ENCODE results near the gene SERINC1.

The SERINC1 gene

DNA sequence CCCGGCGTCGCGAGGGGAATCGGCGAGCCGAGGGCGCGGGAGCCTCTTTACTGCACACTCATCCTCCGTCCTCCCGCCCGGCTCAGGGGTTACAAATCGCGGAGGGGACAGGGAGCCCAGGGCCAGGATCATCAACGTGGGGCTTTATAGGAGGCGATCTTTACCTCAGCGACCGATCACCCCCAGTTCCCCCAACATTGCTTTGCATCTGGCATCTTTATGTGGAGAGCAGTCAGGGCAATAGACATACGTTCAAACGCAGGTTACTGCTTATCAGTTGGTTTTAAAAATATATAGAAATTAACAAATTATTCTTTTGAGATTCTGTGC, 71.5 kb downstream of the SERINC1 start:
- Histone ChIP-seq H3K4me2 (ENCODE audit: insufficient read depth, low read length, poor library complexity, severe bottlenecking) (peak overlapping the region; percentile 57), H4K8ac (ENCODE audit: low read depth, low read length) (peak overlapping the region; percentile 1), H2AFZ (ENCODE audit: low read length) (peak overlapping the region; percentile 96), H2BK120ac (ENCODE audit: low read depth, low read length) (no peak overlapping the region), H3K27ac (replicated peaks; ENCODE audit: low read length) (no peak overlapping the region), H2BK5ac (ENCODE audit: low read length) (peak overlapping the region; percentile 99), H4K91ac (ENCODE audit: low read depth, low read length, poor library complexity) (no peak overlapping the region), H2BK12ac (ENCODE audit: low read length) (no peak overlapping the region), H3K14ac (ENCODE audit: low read length) (no peak overlapping the region), H3K36me3 (replicated peaks in 1 of 2; ENCODE audit: control insufficient read depth in 2 of 2, insufficient read depth in 2 of 2, low read length in 2 of 2) (peaks cover 0 to 21% of the 10 kb centered on the region in 2 donors), H3K4me1 (ENCODE audit: control insufficient read depth in 2 of 2, insufficient read depth in 1 of 2, low read depth in 1 of 2, low read length in 2 of 2) (peaks cover 3 to 5% of the 10 kb centered on the region in 2 donors), H2AK5ac (ENCODE audit: low read depth, low read length) (peak overlapping the region; percentile 93), H2BK15ac (ENCODE audit: low read length) (no peak overlapping the region), H3K9me3 (replicated peaks in 1 of 2; ENCODE audit: control insufficient read depth in 2 of 2, insufficient read depth in 1 of 2, low read depth in 1 of 2, low read length in 2 of 2) (peaks cover 0 to 3% of the 10 kb centered on the region in 2 donors), H3K9ac (ENCODE audit: low read depth, low read length, poor library complexity) (peak overlapping the region; percentile 99), H3K23ac (ENCODE audit: low read depth, low read length, poor library complexity) (peak overlapping the region; percentile 95), H3K79me1 (ENCODE audit: low read depth, low read length) (peaks cover 5% of the 10 kb centered on the region), H3K27me3 (ENCODE audit: control insufficient read depth in 3 of 3, insufficient read depth in 3 of 3, low read depth in 1 of 3, low read length in 3 of 3) (no peaks in the 10 kb centered on the region), H3K4me3 (ENCODE audit: low read length in 2 of 2) (peak overlapping the region; percentile 84 to 100), H3K18ac (ENCODE audit: low read length) (peak overlapping the region; percentile 99), H3K4ac (ENCODE audit: low read length) (peak overlapping the region; percentile 89)
- DNase-seq (ENCODE audit: low spot score) = peak; percentile 29
- no CpG with 5 or more reads among the region's 20 CpGs for WGBS, 2 donors (ENCODE audit: extremely low coverage in 2 of 2, insufficient read length in 2 of 2, insufficient replicate concordance in 1 of 2)

DNA sequence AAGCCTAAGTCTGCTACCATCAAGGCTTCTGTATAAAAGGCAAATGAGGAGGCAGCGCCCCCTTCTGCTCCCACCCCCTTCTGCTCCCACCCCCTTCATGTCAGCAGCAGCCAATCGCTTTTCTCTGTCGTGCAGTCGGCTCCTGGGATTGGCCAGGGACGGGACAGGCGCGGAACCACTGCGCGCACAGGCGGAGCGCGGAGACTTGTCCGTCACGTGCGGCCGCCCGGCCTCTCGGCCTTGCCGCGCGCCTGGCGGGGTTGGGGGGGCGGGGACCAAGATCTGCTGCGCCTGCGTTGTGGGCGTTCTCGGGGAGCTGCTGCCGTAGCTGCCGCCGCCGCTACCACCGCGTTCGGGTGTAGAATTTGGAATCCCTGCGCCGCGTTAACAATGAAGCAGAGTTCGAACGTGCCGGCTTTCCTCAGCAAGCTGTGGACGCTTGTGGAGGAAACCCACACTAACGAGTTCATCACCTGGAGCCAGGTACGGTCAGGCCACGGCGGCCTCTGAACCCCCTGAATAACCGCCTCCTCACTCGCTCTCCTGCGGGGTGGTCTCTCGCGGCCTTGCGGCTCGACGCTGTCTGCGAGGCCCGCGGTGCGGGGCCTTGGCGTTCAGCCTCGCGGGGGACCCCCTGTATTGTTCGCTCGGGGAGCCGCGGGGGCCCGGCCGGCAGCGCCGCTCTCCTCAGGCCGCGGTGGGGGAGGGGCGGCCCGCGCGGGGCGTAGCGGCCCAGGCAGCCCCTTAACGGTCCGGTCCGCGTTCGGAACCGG, 72.1 kb downstream of the SERINC1 start, which contains the start of gene HSF2:
Gene HSF2 (plus strand): TSS at position 305 of the 773 bp plus-strand sequence. CDS start 86 bp downstream, at position 391.
- Histone ChIP-seq H3K79me1 (ENCODE audit: low read depth, low read length) (peaks cover 5% of the 10 kb centered on the region), H4K8ac (ENCODE audit: low read depth, low read length) (peak within 1 kb of the TSS; percentile 82), H2BK12ac (ENCODE audit: low read length) (no peak within 1 kb of the TSS), H2AK5ac (ENCODE audit: low read depth, low read length) (peak within 1 kb of the TSS; percentile 93), H3K18ac (ENCODE audit: low read length) (peak within 1 kb of the TSS; percentile 99), H3K27me3 (ENCODE audit: control insufficient read depth in 3 of 3, insufficient read depth in 3 of 3, low read depth in 1 of 3, low read length in 3 of 3) (no peaks in the 10 kb centered on the region), H4K91ac (ENCODE audit: low read depth, low read length, poor library complexity) (no peak within 1 kb of the TSS), H3K9ac (ENCODE audit: low read depth, low read length, poor library complexity) (peak within 1 kb of the TSS; percentile 99), H3K27ac (replicated peaks; ENCODE audit: low read length) (peak within 1 kb of the TSS; percentile 81), H2BK120ac (ENCODE audit: low read depth, low read length) (no peak within 1 kb of the TSS), H2BK15ac (ENCODE audit: low read length) (no peak within 1 kb of the TSS), H3K4me2 (ENCODE audit: insufficient read depth, low read length, poor library complexity, severe bottlenecking) (peak within 1 kb of the TSS; percentile 57), H3K36me3 (replicated peaks in 1 of 2; ENCODE audit: control insufficient read depth in 2 of 2, insufficient read depth in 2 of 2, low read length in 2 of 2) (peaks cover 0 to 18% of the 10 kb centered on the region in 2 donors), H3K4me3 (ENCODE audit: low read length in 2 of 2) (peak within 1 kb of the TSS; percentile 84 to 100), H3K4ac (ENCODE audit: low read length) (peak within 1 kb of the TSS; percentile 89), H2BK5ac (ENCODE audit: low read length) (peak within 1 kb of the TSS; percentile 99), H2AFZ (ENCODE audit: low read length) (peak within 1 kb of the TSS; percentile 96), H3K9me3 (replicated peaks in 1 of 2; ENCODE audit: control insufficient read depth in 2 of 2, insufficient read depth in 1 of 2, low read depth in 1 of 2, low read length in 2 of 2) (peaks cover 0 to 3% of the 10 kb centered on the region in 2 donors), H3K14ac (ENCODE audit: low read length) (peak within 1 kb of the TSS; percentile 96), H3K23ac (ENCODE audit: low read depth, low read length, poor library complexity) (peak within 1 kb of the TSS; percentile 95), H3K4me1 (ENCODE audit: control insufficient read depth in 2 of 2, insufficient read depth in 1 of 2, low read depth in 1 of 2, low read length in 2 of 2) (peaks cover 3 to 5% of the 10 kb centered on the region in 2 donors)
- peak; percentile 91 for DNase-seq (ENCODE audit: low spot score)
- WGBS, 2 donors (ENCODE audit: extremely low coverage in 2 of 2, insufficient read length in 2 of 2, insufficient replicate concordance in 1 of 2) = no CpG with 5 or more reads among the region's 82 CpGs

DNA sequence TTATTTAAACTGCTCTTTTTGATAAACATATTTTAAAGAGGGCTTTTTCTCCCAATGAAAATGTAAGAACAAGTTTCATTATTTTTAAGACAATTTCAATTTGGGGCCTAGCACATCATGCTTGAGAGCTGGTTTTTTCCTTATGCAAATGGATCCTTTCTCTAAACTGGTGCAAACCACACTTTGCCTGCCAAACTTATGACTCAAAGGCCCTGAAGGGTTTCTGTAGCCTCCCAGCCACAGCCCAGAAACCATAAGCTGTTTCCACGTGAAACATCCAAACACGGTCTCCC, 72.6 kb downstream of the SERINC1 start:
- no CpG with 5 or more reads among the region's 2 CpGs for WGBS, 2 donors (ENCODE audit: extremely low coverage in 2 of 2, insufficient read length in 2 of 2, insufficient replicate concordance in 1 of 2)
- peaks cover 0 to 13% of the 10 kb centered on the region in 2 donors for H3K36me3 ChIP-seq (replicated peaks in 1 of 2; ENCODE audit: control insufficient read depth in 2 of 2, insufficient read depth in 2 of 2, low read length in 2 of 2)
- H3K79me1 ChIP-seq (ENCODE audit: low read depth, low read length) = peaks cover 5% of the 10 kb centered on the region
- peak overlapping the region; percentile 77 for H2AFZ ChIP-seq (ENCODE audit: low read length)
- peaks cover 0 to 2% (median 0%) of the 10 kb centered on the region in 3 experiments for H3K27me3 ChIP-seq (ENCODE audit: control insufficient read depth in 3 of 3, insufficient read depth in 3 of 3, low read depth in 1 of 3, low read length in 3 of 3)
- H3K27ac ChIP-seq (replicated peaks; ENCODE audit: low read length) = peak overlapping the region; percentile 39
- no peak overlapping the region for H2BK15ac ChIP-seq (ENCODE audit: low read length)
- H3K4me1 ChIP-seq (ENCODE audit: control insufficient read depth in 2 of 2, insufficient read depth in 1 of 2, low read depth in 1 of 2, low read length in 2 of 2) = peaks cover 3 to 5% of the 10 kb centered on the region in 2 donors
- H4K91ac ChIP-seq (ENCODE audit: low read depth, low read length, poor library complexity) = no peak overlapping the region
- DNase-seq (ENCODE audit: low spot score) = no peak
- no peak overlapping the region for H3K4ac ChIP-seq (ENCODE audit: low read length)
- no peak overlapping the region for H4K8ac ChIP-seq (ENCODE audit: low read depth, low read length)
- H3K18ac ChIP-seq (ENCODE audit: low read length) = peak overlapping the region; percentile 27
- peak overlapping the region in 1 of 2 donors; percentile 40 for H3K4me3 ChIP-seq (ENCODE audit: low read length in 2 of 2)
- H2BK12ac ChIP-seq (ENCODE audit: low read length) = no peak overlapping the region
- peaks cover 0 to 3% of the 10 kb centered on the region in 2 donors for H3K9me3 ChIP-seq (replicated peaks in 1 of 2; ENCODE audit: control insufficient read depth in 2 of 2, insufficient read depth in 1 of 2, low read depth in 1 of 2, low read length in 2 of 2)
- no peak overlapping the region for H3K9ac ChIP-seq (ENCODE audit: low read depth, low read length, poor library complexity)
- peak overlapping the region; percentile 31 for H3K4me2 ChIP-seq (ENCODE audit: insufficient read depth, low read length, poor library complexity, severe bottlenecking)
- H2AK5ac ChIP-seq (ENCODE audit: low read depth, low read length) = no peak overlapping the region
- no peak overlapping the region for H2BK120ac ChIP-seq (ENCODE audit: low read depth, low read length)
- H3K23ac ChIP-seq (ENCODE audit: low read depth, low read length, poor library complexity) = no peak overlapping the region
- no peak overlapping the region for H3K14ac ChIP-seq (ENCODE audit: low read length)
- H2BK5ac ChIP-seq (ENCODE audit: low read length) = no peak overlapping the region

DNA sequence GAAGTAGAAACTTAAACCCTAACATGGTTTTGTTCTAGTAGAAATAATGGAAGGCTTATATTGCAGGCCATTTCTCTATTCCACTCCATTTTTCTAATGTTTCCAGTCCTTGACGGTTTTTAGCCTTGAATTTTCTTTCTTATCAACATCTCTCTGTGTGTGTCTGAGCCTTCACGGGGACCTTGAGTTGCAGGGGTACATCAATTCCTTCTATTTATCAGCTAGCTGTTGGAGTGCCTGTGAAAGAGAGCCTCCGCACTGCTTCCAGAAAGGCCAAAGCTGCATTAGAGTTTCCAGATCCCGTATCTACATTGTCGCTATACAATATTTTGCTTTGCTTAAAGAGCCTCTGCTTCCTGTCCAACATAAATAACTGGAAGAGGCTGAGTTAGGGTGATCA, 77.6 kb downstream of the SERINC1 start:
- Histone ChIP-seq H2BK12ac (ENCODE audit: low read length) (no peak overlapping the region), H3K9me3 (replicated peaks in 1 of 2; ENCODE audit: control insufficient read depth in 2 of 2, insufficient read depth in 1 of 2, low read depth in 1 of 2, low read length in 2 of 2) (no peaks in the 10 kb centered on the region), H4K8ac (ENCODE audit: low read depth, low read length) (no peak overlapping the region), H2AFZ (ENCODE audit: low read length) (peak overlapping the region; percentile 27), H3K27ac (replicated peaks; ENCODE audit: low read length) (no peak overlapping the region), H3K14ac (ENCODE audit: low read length) (no peak overlapping the region), H3K18ac (ENCODE audit: low read length) (no peak overlapping the region), H3K4ac (ENCODE audit: low read length) (no peak overlapping the region), H2BK15ac (ENCODE audit: low read length) (no peak overlapping the region), H3K79me1 (ENCODE audit: low read depth, low read length) (no peaks in the 10 kb centered on the region), H2BK5ac (ENCODE audit: low read length) (no peak overlapping the region), H3K4me3 (ENCODE audit: low read length in 2 of 2) (no peak overlapping the region), H2BK120ac (ENCODE audit: low read depth, low read length) (no peak overlapping the region), H2AK5ac (ENCODE audit: low read depth, low read length) (no peak overlapping the region), H3K4me2 (ENCODE audit: insufficient read depth, low read length, poor library complexity, severe bottlenecking) (no peak overlapping the region), H4K91ac (ENCODE audit: low read depth, low read length, poor library complexity) (no peak overlapping the region), H3K23ac (ENCODE audit: low read depth, low read length, poor library complexity) (no peak overlapping the region), H3K4me1 (ENCODE audit: control insufficient read depth in 2 of 2, insufficient read depth in 1 of 2, low read depth in 1 of 2, low read length in 2 of 2) (peaks cover 0 to under 1% of the 10 kb centered on the region in 2 donors), H3K9ac (ENCODE audit: low read depth, low read length, poor library complexity) (no peak overlapping the region), H3K36me3 (replicated peaks in 1 of 2; ENCODE audit: control insufficient read depth in 2 of 2, insufficient read depth in 2 of 2, low read length in 2 of 2) (no peaks in the 10 kb centered on the region), H3K27me3 (ENCODE audit: control insufficient read depth in 3 of 3, insufficient read depth in 3 of 3, low read depth in 1 of 3, low read length in 3 of 3) (peaks cover 0 to 2% (median 0%) of the 10 kb centered on the region in 3 experiments)
- WGBS, 2 donors (ENCODE audit: extremely low coverage in 2 of 2, insufficient read length in 2 of 2, insufficient replicate concordance in 1 of 2) = no CpG with 5 or more reads among the region's 5 CpGs
- no peak for DNase-seq (ENCODE audit: low spot score)
